Fibroblast of peridontal ligament (primary cell): ENCODE data around the gene ACTR10.
"Not testable (repeated sequence)": the region's sequence is repeated elsewhere in the genome, so short reads cannot be mapped to it uniquely, and the experiment has no call there.

Experiments
- DNase-seq: peaks from one replicate; pipeline ENCODE4 v3.0.0-alpha.2; 2010; ENCODE audit errors: extremely low read depth

Gene ACTR10

GRCh38 chr14:58216544-58216943 is 16.6 kb downstream of the ACTR10 start:
- DNase-seq = peak; percentile 13

GRCh38 chr14:58227096-58227819 is 27.3 kb downstream of the ACTR10 start:
- DNase-seq = no peak

- peak; percentile 62 for DNase-seq
Measured at GRCh38 chr14:58238252-58239243, 38.6 kb downstream of the ACTR10 start.

GRCh38 chr14:58239244-58240195 is 39.6 kb downstream of the ACTR10 start:
- peak; percentile 78 for DNase-seq

GRCh38 chr14:58243790-58244555 is 44.0 kb downstream of the ACTR10 start:
- DNase-seq = peak; percentile 33

- DNase-seq = peak; percentile 96
Measured at GRCh38 chr14:58244556-58245387, 44.8 kb downstream of the ACTR10 start, which contains the start of gene PSMA3. TSS of gene PSMA3 (plus strand) at chr14:58244843. CDS start at chr14:58244921, 78 bp downstream.

- no peak for DNase-seq
Measured at GRCh38 chr14:58245562-58245961, 45.6 kb downstream of the ACTR10 start.

- DNase-seq = no peak
Measured at GRCh38 chr14:58249611-58250010, 49.7 kb downstream of the ACTR10 start.

GRCh38 chr14:58258156-58258555 is 58.2 kb downstream of the ACTR10 start:
- DNase-seq = no peak

- DNase-seq = not testable (repeated sequence)
Measured at GRCh38 chr14:58262005-58262404, 62.1 kb downstream of the ACTR10 start.

GRCh38 chr14:58265401-58265800 is 65.5 kb downstream of the ACTR10 start:
- no peak for DNase-seq

- DNase-seq = no peak
Measured at GRCh38 chr14:58270628-58271027, 70.7 kb downstream of the ACTR10 start.

GRCh38 chr14:58272588-58273372 is 72.8 kb downstream of the ACTR10 start:
- peak; percentile 38 for DNase-seq

- no peak for DNase-seq
Measured at GRCh38 chr14:58274881-58275280, 74.9 kb downstream of the ACTR10 start.

- DNase-seq = no peak
Measured at GRCh38 chr14:58275527-58276190, 75.7 kb downstream of the ACTR10 start.

- no peak for DNase-seq
Measured at GRCh38 chr14:58276208-58276607, 76.3 kb downstream of the ACTR10 start.

GRCh38 chr14:58278177-58278576 is 78.2 kb downstream of the ACTR10 start:
- no peak for DNase-seq
